Measurements from ENCODE around the gene PHTF2.
"Not testable (repeated sequence)": the region's sequence is repeated elsewhere in the genome, so short reads cannot be mapped to it uniquely, and the experiment has no call there.

PHTF2 gene

DNA sequence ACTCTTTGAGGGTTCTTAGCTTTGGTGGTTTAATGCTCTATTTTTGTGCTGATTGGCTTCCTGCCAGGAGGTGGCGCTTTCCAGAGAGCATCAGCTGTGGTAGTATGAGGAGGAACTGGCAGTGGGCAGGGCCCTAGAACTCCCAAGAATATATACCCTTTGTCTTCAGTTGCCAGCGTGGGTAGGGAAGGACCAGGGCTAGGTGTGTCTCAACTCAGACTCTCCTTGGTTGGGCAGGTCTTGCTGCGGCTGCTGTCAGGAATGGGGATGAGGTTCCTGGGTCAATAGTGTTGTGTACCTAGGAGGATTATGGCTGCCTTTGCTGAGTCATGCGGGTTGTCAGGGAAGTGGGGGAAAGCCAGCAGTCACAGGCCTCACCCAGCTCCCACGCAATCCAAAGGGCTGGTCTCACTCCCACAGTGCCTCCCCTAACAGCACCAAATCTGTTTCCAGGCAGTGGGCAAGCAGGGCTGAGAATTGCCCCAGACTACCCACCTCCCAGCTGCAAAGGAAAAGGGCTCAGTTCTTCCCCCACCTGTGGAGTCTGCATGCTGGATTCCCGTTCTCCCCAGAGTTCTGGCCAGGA is 191.5 kb downstream of the PHTF2 start:
- DNase-seq (ENCODE audit: low read depth), result no peak

- no peak for DNase-seq (ENCODE audit: low read depth)
These were observed 193.1 kb downstream of the PHTF2 start for GRCh38 chr7:77991656-77992055.

DNA sequence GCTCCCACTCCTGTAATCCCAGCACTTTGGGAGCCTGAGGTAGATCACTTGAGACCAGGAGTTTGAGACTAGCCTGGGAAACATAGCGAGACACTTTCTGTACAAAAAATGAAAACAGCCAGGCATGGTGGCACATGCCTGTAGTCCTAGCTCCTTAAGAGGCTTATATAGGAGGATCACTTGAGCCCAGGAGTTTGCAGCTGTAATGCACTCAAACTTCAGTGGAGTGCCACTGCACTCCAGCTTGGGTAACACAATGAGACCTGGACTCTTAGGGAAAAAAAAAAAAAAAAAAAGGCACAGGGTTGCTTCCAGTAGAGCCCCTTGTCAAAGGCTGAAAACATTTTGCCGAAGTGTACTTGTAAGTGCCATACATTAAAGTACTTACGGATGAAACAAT is 195.3 kb downstream of the PHTF2 start:
- DNase-seq (ENCODE audit: low read depth), result no peak

DNA sequence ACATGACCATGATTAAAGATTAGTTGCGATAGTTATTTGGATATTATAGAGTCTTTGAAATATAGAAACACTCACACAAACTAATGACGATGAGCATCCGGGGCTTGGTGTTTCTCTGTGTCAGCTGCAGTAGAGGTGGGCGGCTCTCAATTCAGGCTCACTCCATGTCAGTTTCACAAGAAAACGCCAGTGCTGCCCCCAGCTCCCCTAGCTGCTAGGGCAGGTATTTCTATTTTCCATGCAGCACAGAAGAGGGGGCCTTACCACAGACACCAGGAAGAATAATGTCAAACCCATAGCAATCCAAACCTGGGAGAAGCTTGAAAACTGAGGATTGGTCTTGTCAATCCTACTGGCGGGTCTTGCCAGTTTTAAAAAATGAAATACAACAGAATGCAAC is 197.1 kb downstream of the PHTF2 start:
- DNase-seq (ENCODE audit: low read depth), result no peak

GRCh38 chr7:77999168-77999567 is 200.6 kb downstream of the PHTF2 start:
- DNase-seq (ENCODE audit: low read depth), result not testable (repeated sequence)

DNA sequence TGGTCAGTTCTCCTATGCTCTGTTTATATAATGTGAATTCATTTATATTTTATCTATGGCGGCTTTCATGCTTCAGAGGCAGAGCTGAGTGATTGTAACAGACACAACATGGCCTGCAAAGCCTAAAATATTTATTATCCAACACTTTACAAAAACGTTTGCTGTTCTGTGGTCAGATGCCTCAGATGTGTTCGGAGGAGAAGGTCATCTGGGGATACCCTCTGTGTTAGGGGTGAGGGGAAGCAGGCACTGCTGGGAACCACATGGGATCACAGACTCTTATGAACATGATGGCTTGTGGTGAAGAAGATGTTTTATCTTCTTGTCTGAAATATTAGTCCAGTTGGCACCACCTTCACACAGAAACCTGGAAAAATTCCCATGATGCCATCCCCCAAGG is 203.4 kb downstream of the PHTF2 start:
- DNase-seq (ENCODE audit: low read depth), result no peak

- DNase-seq (ENCODE audit: low read depth), result no peak
These were observed 204.1 kb downstream of the PHTF2 start for GRCh38 chr7:78002715-78003114.

GRCh38 chr7:78006063-78006755 is 207.6 kb downstream of the PHTF2 start:
- no peak for DNase-seq (ENCODE audit: low read depth)
